Measurements from ENCODE around the gene AACS. TPM values are rescaled to one million over a fixed set of nuclear protein-coding genes. Genes with fewer than 3 reads are reported as not detected.

Gene AACS
- total RNA-seq, 2 experiments from 2014 or later, result 10.8 to 11.7 TPM

- no peak overlapping the region for H3K27ac ChIP-seq (ENCODE audit: low read depth in 1 of 2, low read length in 2 of 2)
- DNase-seq, result no peak
- H3K4me1 Mint-ChIP-seq (ENCODE audit: low read depth), result no peaks in the 10 kb centered on the region
- H3K27me3 Mint-ChIP-seq, result no peaks in the 10 kb centered on the region
- no peak for TF ChIP-seq CTCF (IDR thresholded peaks at IDR 0.05)
- peaks cover 9% of the 10 kb centered on the region for H3K36me3 ChIP-seq (ENCODE audit: insufficient read depth, low read length)
- H3K4me3 Mint-ChIP-seq, result no peak overlapping the region
- H3K36me3 Mint-ChIP-seq (ENCODE audit: low read depth), result peaks cover 62% of the 10 kb centered on the region
- no peaks in the 10 kb centered on the region for H3K9me3 Mint-ChIP-seq
- no peak overlapping the region for H3K4me3 ChIP-seq (ENCODE audit: low read length)
- H3K27me3 ChIP-seq (ENCODE audit: control insufficient read depth in 1 of 2, insufficient read depth in 2 of 2, low read length in 2 of 2), result no peaks in the 10 kb centered on the region
- no peak overlapping the region for H3K27ac Mint-ChIP-seq
- ATAC-seq (ENCODE audit: poor library complexity), result no peak
- ChIA-PET CTCF (no interaction called here), POLR2A (no interaction called here)
- no peaks in the 10 kb centered on the region for H3K9me3 ChIP-seq (ENCODE audit: control insufficient read depth in 1 of 2, insufficient read depth in 1 of 2, low read length in 2 of 2)
- no peaks in the 10 kb centered on the region for H3K4me1 ChIP-seq (ENCODE audit: insufficient read depth, low read length)
- intact Hi-C loops (cut with DNase I, micrococcal nuclease), result no loop called here
These were observed 49.3 kb downstream of the AACS start for GRCh38 chr12:125114365-125115141.

- DNase-seq (no peak), ATAC-seq (ENCODE audit: poor library complexity) (no peak)
- Mint-ChIP-seq H3K36me3 (ENCODE audit: low read depth) (peaks cover 51% of the 10 kb centered on the region), H3K27ac (no peak overlapping the region), H3K4me1 (ENCODE audit: low read depth) (no peaks in the 10 kb centered on the region), H3K27me3 (no peaks in the 10 kb centered on the region), H3K4me3 (no peak overlapping the region), H3K9me3 (no peaks in the 10 kb centered on the region)
- Histone ChIP-seq H3K27me3 (ENCODE audit: control insufficient read depth in 1 of 2, insufficient read depth in 2 of 2, low read length in 2 of 2) (no peaks in the 10 kb centered on the region), H3K36me3 (ENCODE audit: insufficient read depth, low read length) (peaks cover 8% of the 10 kb centered on the region), H3K9me3 (ENCODE audit: control insufficient read depth in 1 of 2, insufficient read depth in 1 of 2, low read length in 2 of 2) (no peaks in the 10 kb centered on the region), H3K4me3 (ENCODE audit: low read length) (no peak overlapping the region), H3K27ac (ENCODE audit: low read depth in 1 of 2, low read length in 2 of 2) (no peak overlapping the region), H3K4me1 (ENCODE audit: insufficient read depth, low read length) (no peaks in the 10 kb centered on the region)
- intact Hi-C loops (cut with DNase I, micrococcal nuclease), result no loop called here
- CTCF ChIA-PET, result no interaction called here
- POLR2A ChIA-PET, result no interaction called here
- no peak for TF ChIP-seq CTCF (IDR thresholded peaks at IDR 0.05)
These were observed 55.3 kb downstream of the AACS start for GRCh38 chr12:125120566-125120965.

DNA sequence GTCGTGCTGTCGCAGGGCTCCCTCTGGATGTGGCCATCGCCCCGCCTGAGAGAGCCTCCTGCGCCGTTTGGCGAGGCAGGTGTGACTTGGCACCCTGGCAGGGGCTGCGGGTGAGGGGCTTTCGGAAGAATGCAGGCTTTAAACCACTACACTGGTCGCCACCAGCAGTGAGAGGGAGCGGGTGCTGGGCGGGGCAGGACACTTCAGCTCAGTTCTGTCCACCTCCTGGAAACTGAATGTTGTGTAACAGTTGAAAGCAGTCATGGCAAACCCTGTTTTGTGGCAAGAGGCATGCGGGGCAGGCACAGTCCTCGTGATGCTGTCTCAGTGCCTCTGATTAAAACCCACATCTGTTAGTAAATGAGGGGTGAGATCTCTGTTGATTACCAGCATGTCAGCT, 55.9 kb downstream of the AACS start:
- Mint-ChIP-seq H3K27ac (no peak overlapping the region), H3K27me3 (no peaks in the 10 kb centered on the region), H3K36me3 (ENCODE audit: low read depth) (peaks cover 54% of the 10 kb centered on the region), H3K4me1 (ENCODE audit: low read depth) (no peaks in the 10 kb centered on the region), H3K4me3 (no peak overlapping the region), H3K9me3 (no peaks in the 10 kb centered on the region)
- Histone ChIP-seq H3K27ac (ENCODE audit: low read depth in 1 of 2, low read length in 2 of 2) (no peak overlapping the region), H3K9me3 (ENCODE audit: control insufficient read depth in 1 of 2, insufficient read depth in 1 of 2, low read length in 2 of 2) (no peaks in the 10 kb centered on the region), H3K36me3 (ENCODE audit: insufficient read depth, low read length) (peaks cover 8% of the 10 kb centered on the region), H3K4me1 (ENCODE audit: insufficient read depth, low read length) (no peaks in the 10 kb centered on the region), H3K4me3 (ENCODE audit: low read length) (no peak overlapping the region), H3K27me3 (ENCODE audit: control insufficient read depth in 1 of 2, insufficient read depth in 2 of 2, low read length in 2 of 2) (no peaks in the 10 kb centered on the region)
- DNase-seq, result no peak
- ATAC-seq (ENCODE audit: poor library complexity), result no peak
- TF ChIP-seq CTCF (IDR thresholded peaks at IDR 0.05), result no peak
- intact Hi-C loops (cut with DNase I, micrococcal nuclease), result no loop called here
- ChIA-PET POLR2A (no interaction called here), CTCF (no interaction called here)
